ENCODE data around the gene HSPB7.

GRCh38 chr1:16022393-16022792 is 4.5 kb upstream of the HSPB7 start:
- no peak for TF ChIP-seq CTCF (conservative IDR thresholded peaks at IDR 0.05; ENCODE audit: low read length)
- TF ChIP-seq EZH2phosphoT487 (IDR thresholded peaks at IDR 0.05; ENCODE audit: borderline replicate concordance) = no peak

All from Loucy (cell line).